NCI-H2171 (cell line): Measurements from ENCODE around the gene C2orf76.

Experiments used
- DNase-seq: peaks from one replicate; lab custom pipeline; 2025; lab: John Stamatoyannopoulos, UW

C2orf76 gene

DNA sequence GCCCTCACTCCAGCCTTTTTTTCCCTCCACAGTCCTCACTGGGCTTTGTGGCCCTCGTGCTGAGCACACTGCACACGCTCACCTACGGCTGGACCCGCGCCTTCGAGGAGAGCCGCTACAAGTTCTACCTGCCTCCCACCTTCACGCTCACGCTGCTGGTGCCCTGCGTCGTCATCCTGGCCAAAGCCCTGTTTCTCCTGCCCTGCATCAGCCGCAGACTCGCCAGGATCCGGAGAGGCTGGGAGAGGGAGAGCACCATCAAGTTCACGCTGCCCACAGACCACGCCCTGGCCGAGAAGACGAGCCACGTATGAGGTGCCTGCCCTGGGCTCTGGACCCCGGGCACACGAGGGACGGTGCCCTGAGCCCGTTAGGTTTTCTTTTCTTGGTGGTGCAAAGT is 103.6 kb downstream of the C2orf76 start:
- DNase-seq = no peak

- no peak for DNase-seq
These were observed 105.0 kb downstream of the C2orf76 start for GRCh38 chr2:119261493-119262225.

- no peak for DNase-seq
These were observed 105.8 kb downstream of the C2orf76 start for GRCh38 chr2:119260646-119261492.

DNA sequence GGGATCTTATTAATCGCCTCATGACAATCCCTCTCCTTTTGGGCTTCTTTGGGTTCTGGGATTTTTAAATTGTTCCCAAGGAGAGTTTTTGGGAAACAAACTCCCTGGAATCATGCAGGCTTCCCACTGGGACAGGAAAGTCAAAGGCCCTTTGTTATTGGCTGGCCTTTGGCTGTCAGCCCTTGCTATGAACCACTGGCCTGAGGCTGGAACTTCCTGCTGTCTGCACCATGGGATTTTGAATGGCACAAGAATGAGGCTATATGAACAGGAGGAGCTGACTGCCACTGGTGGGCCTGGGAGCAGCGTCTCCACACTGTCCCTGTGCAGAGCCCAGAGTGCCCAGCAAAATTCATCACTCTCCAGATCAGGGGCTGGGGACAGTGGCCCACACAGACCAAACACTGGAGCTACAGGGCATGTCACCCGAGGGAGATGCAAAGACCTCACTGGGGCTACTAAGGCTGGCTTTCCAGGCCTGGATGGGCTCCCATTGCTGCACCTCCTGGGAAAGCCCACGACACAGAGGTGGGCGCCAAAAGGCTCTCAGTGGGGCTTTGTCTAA is 107.3 kb downstream of the C2orf76 start:
- DNase-seq = no peak

DNA sequence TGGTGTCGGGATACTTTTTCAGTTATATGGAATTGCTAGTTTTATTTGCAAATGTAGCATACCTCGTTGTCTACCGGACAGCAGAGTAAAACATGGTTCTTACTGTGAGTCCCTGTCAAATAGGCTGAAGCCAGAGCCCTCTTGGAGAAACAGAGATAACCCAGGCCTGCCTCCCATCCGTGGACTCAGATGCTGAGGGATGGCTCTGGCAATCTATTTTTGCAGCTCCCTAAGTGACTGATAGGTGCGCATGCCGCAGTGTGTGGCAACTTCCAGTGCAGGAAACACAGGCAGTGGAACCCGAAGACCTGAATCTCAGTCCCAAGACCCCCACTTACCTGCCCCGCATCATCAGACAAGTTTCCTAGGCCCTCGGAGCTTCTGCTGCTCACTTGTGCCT is 109.4 kb downstream of the C2orf76 start:
- DNase-seq = no peak

DNA sequence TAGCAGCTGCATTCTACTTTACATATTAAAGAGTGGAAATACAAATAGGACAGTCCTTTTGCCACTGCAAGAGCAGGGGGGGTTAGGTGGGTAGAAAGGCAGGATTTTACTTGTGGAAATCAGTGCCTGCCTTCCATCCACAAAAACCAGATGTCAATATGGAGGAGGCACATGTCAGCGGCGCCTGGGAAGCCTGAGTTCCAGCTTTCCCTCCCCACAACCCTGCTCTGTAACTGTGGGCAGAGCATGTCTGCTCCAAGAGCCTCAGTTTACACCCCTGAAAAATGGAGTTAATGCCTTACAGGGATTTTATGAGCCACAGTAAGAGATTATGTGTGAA is 110.1 kb downstream of the C2orf76 start:
- no peak for DNase-seq

DNA sequence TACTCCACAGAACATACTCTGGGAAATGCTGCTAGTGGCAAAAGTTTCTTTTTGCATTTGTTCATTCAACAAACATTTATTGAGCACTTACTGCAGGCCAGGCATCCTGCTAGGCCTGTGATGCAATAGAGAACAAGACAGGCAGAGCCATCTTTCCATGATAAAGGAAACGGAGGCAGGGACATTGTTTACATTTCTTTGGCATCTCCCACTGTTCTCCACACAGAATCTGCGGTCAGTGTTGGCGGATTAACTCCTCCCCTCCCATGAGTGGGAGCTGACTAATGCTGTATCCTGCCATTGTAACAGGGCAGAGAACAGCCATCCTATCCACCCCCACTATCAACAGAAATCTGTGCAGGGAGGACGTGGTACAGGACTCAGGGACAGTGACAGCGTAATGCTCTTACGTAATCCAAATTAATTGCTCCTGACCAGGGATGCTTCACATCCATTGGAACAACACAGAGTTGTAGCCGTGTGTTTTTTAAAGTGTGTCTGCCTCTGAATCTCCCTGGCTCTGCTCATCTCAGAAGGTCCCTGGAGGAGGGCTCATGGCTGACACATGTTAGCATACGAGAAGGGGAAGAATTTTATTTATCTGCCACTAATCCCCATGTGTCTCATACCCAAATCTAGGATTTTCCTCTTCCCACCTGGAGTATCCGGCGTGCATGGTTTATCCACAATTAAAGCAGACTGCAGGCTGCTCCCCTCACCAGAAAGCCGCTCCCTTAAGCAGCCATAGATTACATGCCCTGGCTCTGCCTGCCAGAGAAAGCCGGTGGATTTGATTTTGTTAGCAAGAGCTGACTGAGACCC is 110.7 kb downstream of the C2orf76 start:
- DNase-seq = no peak

- DNase-seq = no peak
These were observed 112.0 kb downstream of the C2orf76 start for GRCh38 chr2:119254601-119255080.

- DNase-seq = no peak
These were observed 112.7 kb downstream of the C2orf76 start for GRCh38 chr2:119253760-119254600.

DNA sequence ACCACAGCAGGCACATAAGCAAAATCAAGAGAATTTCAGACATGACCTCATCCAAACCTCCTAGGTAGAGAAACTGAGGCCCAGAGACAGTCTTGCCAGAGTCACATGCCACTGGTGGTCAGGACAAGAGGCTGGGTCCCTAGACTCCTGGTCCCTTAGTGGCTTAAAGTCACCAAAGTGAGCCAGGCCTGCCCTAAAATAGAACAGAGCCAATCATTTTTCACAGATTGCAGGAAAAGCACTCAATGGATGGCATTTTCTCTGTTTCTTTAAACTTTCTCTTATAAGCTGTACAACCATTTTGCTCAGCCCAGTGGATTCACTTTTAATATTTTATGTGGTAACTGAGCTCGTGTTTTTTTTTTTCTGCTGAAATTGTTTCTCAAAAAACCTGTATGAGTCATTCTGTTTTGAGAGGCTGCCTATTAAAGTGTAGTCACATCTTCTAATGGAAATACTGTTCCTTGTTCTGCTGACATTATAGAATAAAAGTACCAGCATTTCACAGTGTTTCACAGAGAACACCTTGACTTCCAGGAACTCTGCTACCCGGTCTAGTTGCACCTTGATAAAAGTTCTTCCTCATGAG is 113.4 kb downstream of the C2orf76 start:
- DNase-seq = no peak
